Erythroblast (primary cell): ENCODE results near the gene ATP9A.

Source experiments
- GATA1 ChIP-seq: IDR thresholded peaks from 2 replicates; pipeline ENCODE4 v1.6.1; 2011; ENCODE audit warnings: low read depth, mild to moderate bottlenecking, control low read depth, low read length, moderate library complexity
- POLR2A ChIP-seq: IDR thresholded peaks from 2 replicates; pipeline ENCODE4 v1.6.1; 2011; ENCODE audit warnings: mild to moderate bottlenecking, low read length

GRCh38 chr20:51803148-51803854, 35.1 kb upstream of the ATP9A start:
- no peak for TF ChIP-seq POLR2A
- TF ChIP-seq GATA1: no peak
